ENCODE measurements around the gene SPEN.

Gene SPEN

DNA sequence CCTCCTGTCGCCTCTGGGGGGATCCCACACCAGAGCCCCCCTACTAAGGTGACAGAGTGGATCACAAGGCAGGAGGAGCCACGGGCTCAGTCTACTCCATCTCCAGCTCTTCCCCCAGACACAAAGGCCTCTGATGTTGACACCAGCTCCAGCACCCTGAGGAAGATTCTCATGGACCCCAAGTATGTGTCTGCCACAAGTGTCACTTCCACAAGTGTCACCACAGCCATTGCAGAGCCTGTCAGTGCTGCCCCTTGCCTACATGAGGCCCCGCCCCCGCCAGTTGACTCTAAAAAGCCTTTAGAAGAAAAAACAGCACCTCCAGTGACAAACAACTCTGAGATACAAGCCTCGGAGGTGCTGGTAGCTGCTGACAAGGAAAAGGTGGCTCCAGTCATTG is 86.2 kb downstream of the SPEN start:
- DNase-seq (ENCODE audit: low read depth in 2 of 2, low spot score in 1 of 2), result no peak

DNA sequence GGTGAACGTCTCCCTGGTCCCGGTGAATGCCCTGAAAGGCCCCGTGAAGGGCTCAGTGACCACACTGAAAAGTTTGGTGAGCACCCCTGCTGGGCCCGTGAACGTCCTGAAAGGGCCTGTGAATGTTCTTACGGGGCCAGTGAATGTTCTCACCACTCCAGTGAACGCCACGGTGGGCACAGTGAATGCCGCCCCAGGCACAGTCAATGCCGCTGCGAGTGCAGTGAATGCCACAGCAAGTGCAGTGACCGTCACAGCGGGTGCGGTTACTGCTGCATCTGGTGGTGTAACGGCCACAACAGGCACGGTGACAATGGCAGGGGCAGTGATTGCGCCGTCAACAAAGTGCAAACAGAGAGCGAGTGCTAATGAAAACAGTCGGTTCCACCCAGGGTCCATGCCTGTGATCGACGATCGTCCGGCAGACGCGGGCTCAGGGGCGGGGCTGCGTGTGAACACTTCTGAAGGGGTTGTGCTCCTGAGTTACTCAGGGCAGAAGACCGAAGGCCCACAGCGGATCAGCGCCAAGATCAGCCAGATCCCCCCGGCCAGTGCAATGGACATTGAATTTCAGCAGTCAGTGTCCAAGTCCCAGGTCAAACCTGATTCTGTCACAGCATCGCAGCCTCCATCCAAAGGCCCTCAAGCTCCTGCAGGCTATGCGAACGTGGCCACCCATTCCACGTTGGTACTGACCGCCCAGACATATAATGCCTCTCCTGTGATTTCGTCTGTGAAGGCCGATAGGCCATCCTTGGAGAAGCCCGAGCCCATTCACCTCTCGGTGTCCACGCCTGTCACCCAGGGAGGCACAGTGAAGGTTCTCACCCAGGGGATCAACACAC is 86.9 kb downstream of the SPEN start:
- DNase-seq (ENCODE audit: low read depth in 2 of 2, low spot score in 1 of 2), result no peak

DNA sequence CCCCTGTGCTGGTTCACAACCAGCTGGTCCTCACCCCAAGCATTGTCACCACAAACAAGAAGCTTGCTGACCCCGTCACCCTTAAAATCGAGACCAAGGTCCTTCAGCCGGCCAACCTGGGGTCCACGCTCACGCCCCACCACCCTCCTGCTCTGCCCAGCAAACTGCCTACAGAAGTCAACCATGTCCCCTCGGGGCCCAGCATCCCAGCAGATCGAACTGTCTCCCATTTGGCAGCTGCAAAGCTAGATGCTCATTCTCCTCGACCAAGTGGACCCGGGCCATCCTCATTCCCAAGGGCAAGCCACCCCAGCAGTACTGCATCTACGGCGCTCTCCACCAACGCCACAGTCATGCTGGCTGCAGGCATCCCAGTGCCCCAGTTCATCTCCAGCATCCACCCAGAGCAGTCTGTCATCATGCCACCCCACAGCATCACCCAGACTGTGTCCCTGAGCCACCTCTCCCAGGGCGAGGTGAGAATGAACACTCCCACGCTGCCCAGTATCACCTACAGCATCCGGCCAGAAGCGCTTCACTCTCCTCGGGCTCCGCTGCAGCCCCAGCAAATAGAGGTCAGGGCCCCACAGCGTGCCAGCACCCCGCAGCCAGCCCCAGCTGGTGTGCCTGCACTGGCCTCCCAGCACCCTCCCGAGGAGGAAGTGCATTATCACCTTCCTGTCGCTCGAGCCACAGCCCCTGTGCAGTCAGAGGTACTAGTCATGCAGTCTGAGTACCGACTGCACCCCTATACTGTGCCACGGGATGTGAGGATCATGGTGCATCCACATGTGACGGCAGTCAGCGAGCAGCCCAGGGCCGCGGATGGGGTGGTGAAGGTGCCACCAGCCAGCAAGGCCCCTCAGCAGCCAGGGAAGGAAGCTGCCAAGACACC is 87.8 kb downstream of the SPEN start:
- no peak for DNase-seq (ENCODE audit: low read depth in 2 of 2, low spot score in 1 of 2)

DNA sequence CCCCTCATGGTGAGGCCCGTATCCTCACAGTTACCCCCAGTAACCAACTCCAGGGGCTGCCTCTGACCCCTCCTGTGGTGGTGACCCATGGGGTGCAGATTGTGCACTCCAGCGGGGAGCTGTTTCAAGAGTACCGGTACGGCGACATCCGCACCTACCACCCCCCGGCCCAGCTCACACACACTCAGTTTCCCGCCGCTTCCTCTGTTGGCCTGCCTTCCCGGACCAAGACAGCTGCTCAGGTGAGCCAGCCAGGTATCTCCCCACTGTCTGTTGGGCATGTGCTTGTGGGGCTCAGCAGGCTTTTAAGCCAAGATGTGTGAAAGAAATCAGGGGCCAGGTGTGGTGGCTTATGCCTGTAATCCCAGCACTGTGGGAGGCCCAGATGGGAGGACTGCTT is 88.5 kb downstream of the SPEN start:
- DNase-seq (ENCODE audit: low read depth in 2 of 2, low spot score in 1 of 2), result no peak

DNA sequence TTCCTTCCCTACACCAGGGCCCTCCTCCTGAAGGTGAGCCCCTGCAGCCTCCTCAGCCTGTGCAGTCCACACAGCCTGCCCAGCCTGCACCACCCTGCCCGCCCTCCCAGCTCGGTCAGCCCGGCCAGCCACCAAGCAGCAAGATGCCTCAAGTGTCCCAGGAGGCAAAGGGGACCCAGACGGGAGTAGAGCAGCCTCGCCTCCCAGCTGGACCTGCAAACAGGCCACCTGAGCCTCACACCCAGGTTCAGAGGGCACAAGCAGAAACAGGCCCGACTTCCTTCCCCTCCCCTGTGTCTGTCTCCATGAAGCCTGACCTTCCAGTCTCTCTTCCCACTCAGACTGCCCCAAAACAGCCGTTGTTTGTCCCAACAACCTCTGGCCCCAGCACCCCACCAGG is 89.6 kb downstream of the SPEN start:
- no peak for DNase-seq (ENCODE audit: low read depth in 2 of 2, low spot score in 1 of 2)

DNA sequence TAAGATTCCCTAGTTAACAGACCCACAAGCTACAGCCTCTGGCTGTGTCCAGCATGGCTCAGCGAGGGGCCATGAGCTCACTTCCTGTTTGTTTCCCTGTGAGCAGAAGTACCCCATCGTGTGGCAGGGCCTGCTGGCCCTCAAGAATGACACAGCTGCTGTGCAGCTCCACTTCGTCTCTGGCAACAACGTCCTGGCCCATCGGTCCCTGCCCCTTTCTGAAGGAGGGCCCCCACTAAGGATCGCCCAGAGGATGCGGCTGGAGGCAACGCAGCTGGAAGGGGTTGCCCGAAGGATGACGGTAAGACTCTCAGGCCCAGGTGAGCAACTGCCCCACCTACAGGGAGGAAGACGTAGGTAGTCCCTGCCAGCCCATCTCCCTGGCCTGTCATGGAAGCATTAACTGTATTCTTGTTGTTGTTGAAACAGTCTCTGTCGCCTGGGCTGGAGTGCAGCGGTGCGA is 90.2 kb downstream of the SPEN start:
- no peak for DNase-seq (ENCODE audit: low read depth in 2 of 2, low spot score in 1 of 2)

DNA sequence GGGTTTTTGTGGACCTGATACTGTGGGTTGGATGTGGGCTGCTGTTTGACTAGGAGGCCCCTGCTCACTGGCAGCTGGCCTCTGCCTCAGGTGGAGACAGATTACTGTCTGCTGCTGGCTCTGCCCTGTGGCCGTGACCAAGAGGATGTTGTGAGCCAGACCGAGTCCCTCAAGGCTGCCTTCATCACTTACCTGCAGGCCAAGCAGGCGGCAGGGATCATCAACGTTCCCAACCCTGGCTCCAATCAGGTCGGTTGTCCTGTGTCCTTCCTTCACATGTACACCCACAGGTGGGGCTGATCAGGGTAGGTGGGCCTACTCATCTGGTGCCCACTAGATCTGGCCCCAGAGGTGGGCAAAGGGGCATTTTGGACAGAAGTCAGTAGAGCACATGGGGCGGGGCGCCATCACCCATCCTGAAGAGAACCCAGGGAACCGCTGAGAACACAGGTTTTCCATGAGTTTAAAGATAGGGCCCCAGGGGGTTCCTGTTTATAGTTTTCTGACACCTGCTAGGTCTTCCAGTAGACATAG is 91.2 kb downstream of the SPEN start:
- no peak for DNase-seq (ENCODE audit: low read depth in 2 of 2, low spot score in 1 of 2)

DNA sequence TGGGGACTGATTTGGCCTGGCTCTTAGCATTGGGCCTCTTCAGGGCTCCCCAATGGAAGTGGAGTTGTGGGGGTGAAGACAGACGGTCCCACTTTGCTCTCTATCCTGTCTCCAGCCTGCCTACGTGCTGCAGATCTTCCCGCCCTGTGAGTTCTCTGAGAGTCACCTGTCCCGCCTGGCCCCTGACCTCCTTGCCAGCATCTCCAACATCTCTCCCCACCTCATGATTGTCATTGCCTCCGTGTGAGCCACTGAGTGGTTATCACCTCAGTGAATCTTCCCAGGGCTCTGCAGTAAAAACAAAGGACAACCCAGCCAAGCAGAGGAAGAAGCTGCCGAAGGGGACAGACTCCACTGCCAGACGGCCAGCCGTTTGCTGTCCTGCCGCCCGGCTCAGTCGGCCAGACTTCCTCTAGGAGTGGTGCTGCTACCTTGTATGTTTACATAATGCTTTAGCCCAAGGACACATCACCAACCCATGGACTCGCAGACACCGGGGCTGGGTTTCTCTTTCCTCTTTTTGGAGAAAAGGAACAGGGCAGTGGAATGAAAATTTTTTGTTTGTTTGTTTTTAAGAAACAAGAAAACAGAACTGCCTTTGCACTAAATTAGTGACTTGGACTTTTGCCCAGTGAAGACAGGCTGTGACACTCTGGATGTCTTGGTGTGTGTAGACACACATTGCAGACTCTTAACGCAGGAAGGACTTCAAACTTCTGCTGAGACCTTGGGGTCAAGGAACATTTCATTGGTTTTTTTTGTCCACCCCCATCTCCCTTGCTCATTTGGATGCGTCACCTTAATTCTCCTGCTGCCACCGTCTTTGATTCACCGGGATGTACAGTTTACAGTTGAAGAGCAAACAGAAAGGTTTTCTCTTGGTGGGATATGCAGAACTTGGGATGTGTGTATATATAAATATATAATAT is 91.9 kb downstream of the SPEN start:
- no peak for DNase-seq (ENCODE audit: low read depth in 2 of 2, low spot score in 1 of 2)

DNA sequence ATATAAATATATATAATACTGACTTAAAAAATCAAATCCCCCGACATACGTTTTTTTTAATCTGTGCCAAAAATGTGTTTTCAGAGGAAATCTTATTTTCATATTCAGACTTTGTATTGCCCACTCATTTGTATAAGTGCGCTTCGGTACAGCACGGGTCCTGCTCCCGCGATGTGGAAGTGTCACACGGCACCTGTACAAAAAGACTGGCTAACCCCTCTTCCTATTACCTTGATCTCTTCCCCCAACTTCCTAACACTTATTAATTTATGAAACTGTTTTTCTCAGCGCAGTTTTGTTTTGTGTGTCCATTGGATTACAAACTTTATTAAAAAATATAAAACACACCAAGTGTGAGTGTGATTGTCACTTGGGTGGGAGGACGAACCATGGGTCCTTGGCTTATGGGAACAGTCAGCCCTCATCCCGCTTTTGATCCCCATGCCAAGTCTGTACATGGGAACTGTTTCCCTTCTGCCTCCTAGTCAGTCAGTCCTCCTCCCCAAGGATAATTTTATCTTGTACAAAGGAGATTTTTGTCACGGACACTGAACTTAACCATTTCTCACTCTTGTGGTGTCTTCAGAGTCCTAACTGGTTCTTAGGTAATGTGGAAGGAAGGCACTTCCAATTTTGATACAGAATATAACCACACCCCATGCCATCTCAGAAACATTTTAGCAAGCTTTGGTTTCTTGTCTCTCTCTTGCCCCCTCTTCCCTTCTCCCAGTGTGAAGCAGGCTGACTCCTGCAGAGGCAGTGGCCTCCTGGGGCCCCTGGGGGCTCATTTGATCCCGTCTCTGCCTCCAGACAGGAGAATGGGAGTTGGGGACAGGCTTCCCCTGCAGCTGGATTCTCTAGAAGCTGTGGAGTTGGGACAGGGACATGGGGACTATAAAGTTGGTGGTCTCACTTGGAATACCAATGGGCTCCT is 92.9 kb downstream of the SPEN start:
- no peak for DNase-seq (ENCODE audit: low read depth in 2 of 2, low spot score in 1 of 2)

DNA sequence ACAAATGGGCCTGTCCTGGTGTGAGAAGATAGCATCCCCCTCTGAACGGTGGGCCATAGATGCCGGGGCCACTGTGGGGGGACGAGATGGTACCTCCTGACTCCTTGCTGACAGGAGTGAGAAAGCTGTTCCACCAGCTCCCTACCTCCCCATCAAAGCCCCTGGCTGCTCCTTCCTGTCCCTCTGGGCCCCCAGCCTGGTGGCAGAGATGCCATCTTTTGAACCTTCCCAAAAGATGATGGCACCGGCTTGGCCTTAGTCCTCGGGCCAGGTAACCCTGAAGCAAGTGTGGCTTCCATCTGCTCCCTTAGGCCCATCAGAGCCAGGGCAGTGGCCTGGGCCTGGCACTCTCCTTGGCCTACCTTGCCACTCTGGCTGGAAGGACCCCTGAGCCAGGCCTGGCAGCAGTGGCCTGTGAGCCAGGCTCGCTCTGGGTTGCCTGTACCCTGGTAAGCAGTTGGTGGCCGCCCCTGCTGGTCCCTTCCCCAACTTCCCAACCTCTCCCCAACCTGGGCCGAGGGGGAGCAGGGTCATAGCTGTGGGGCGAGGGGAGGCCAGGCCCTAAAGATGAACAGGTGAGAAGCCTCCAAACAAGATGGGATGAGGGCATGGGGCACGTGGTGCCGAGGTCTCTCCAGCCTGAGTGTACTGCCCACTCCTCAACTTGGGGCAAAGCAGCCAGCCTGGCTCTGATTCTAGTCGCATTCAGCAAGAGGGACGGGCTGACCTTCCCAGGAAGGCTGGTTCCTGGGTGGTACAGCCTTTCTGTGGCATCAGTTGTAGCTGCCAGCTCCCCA is 93.7 kb downstream of the SPEN start:
- no peak for DNase-seq (ENCODE audit: low read depth in 2 of 2, low spot score in 1 of 2)

DNA sequence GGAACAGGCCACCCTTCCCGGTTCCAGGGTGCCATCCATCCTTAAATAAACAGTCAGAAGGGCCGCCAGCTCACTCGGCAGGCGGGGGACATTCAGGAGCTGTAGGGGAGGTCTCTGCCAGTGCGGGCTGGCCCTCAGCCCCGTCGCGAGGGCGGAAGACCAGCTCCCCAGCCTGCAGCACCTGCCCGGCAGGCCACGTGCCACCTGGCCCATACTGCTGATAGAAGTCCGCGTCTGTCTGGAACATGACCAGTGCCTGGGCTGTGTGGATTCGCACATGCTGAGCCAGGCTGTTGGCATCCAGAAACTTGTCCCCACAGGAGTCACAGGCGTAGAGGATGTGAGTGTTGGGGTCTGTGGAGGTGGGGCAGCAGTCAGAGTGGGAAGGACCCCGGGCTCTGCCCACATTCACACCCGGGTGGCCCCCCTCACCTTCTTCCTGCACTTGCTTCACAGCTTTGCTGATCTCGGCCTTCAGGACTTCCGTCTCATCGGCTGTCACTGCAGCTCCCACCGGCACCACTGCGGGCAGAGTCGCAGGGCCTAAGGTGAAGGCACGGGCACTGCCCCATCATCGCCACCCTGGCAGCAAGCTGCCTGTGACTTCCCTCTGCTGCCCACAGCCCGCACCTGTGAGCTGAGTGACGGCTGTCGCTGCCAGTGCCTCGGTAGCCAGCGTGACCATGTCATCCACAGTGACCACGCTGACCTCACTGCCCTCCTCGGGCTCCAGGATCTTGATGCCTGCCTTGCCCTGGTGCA is 94.6 kb downstream of the SPEN start:
- DNase-seq (ENCODE audit: low read depth in 2 of 2, low spot score in 1 of 2), result no peak

DNA sequence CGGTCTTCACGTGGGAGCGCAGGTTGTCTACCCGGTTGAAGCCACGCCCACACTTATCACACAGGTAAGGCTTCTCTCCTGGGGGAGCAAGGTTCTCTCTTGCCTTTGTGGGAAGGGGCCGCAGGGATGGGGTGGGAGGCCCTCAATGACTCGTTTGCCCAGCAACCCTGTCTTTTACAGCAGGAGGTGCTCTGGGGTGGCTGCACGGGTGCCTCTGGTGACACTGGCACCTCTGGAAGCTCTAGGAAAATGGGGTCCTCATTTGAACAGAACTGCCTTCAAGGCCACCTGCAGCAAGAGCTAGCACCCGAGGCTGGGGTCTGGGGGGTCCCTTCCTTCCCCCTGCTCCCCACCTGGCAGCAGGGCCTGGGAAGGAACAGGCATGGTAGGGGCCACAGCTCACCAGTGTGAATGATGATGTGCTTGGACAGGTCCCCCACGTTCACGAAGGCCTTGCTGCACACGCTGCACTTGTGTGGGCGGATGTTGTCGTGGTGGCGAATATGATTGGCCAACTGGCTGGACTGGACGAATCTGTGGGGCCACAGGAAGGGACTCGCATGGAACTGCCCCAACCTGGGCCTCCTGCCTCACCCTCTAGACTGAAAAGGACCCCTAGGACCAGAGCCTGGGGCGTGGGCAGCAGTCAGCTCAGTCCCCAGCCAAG is 95.3 kb downstream of the SPEN start:
- no peak for DNase-seq (ENCODE audit: low read depth in 2 of 2, low spot score in 1 of 2)

DNA sequence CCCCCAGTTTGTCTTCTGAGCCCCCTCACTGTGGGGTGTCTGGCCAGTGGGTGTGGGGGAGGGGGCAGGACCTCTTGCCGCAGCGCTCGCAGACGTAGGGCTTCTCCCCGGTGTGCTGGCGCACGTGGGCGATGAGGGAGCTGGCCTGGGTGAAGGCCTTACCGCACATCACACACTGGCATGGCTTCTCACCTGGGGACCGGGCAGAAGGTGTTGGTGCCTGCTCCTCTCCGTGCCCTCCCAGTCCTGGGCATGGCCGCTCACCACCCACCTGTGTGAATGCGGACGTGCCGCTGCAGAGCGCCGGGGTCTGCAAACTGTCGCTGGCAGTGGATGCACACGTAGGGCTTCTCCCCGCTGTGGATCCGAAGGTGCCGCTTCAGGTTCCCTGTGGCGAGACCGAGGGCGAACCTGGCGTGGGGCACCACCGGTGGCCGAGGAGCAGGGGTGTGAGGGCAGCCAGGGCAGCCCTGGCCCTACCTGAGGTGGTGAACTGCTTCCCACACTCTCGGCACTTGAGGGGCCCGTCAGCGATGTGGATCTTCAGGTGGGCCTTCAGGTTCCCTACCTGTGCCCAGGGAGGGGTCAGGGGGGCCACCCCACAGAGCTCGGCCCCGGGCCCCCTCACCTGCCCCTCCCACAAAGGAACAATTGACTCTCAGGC is 96.0 kb downstream of the SPEN start:
- DNase-seq (ENCODE audit: low read depth in 2 of 2, low spot score in 1 of 2), result no peak

DNA sequence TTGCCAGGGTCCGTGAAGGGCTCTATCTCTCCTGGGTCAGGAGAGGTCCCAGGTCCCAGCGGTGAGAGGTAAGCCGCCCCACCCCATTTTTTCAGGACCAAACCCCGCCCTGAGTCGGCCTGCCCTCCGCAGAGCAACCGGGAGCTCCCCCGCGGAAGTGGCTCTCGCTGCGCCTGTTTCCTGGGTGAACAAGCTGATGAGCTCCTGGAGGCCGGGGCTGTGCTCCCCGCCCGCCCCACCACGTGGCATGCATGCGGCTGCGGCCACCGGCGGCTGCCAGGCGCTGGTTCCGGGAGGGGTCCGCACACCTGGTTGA is 96.4 kb downstream of the SPEN start:
- no peak for DNase-seq (ENCODE audit: low read depth in 2 of 2, low spot score in 1 of 2)

DNA sequence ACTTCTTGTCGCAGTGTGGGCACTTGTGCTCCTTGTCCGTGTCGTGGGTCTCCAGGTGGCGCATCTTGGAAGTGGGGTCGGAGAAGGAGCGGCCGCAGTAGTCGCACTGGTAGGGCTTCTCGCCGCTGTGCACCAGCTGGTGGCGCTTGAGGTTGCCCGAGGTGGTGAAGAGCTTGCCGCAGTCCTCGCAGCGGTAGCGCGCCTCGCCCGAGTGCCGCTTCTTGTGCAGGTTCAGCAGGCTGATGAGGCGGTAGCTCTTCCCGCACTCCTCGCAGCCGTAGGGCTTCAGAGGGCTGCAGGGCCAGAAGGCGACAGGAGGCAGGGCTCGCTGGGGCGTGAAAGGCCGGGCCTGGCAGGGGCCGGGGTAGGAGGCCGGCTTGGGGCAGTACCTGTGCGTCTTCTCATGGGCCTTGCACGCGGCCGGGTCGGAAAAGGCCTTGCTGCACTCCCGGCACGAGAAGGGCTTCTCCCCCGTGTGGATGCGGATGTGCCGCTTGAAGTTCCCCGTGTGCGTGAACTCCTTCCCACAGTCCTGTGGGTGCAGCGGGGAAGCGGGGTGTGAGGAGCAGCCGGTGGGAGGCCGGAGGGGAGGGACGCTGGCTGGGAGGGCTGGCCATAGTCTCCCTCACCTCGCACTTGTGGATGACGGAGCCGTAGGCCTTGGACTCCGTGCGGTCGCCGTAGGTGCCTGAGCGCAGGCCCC is 97.0 kb downstream of the SPEN start:
- no peak for DNase-seq (ENCODE audit: low read depth in 2 of 2, low spot score in 1 of 2)

DNA sequence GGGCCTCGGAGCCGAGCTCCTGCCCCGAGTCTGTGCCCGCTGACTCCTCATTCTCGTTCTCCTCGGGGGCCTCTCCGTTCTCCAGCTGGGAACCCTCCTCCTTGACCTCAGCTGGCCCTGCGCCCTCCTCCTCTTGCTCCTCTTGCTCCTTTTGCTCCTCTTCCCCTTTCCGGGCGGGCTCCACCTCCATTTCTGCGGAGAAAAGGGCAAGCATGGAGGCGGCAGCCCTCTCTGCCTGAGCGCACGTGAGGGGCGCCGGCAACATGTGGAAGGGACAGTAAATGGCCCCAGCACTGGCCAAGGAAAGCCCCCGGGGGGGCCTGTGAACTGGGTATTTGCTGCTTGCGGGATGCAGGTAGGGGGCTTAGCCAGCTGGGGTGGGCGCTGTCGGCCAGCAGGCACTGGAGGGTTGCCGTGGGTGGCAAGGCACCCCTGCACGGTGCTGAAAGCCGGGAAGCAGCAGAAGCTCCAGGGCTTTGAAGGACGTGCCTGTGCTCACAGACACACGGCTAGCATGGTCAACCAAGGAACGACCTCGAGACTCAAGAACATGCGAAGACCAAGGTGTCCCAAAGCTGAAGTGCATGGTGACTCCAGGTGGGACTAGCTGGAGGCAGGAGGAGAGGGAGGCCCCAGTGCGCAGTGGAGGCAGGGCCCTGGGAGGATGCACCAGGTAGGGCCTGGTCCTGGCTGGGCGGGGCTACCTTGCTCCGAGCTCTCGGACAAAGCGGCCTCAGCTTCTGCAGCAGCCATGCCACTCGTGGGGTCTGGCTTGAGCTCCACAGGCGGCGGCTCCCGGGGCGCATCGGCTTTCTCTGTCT is 97.7 kb downstream of the SPEN start:
- no peak for DNase-seq (ENCODE audit: low read depth in 2 of 2, low spot score in 1 of 2)
